SK-N-SH treated with all-trans-retinoic acid at 6 μM for 48 hours (cell line): ENCODE results near the gene DOCK4.
"Not testable (repeated sequence)": the region's sequence is repeated elsewhere in the genome, so short reads cannot be mapped to it uniquely, and the experiment has no call there.

Experiments
- GLIS3 ChIP-seq: fragments of 250-450 bp; sonication (Bioruptor Pico); IDR thresholded peaks from 2 replicates; pipeline ENCODE4 v1.5.0; 2020; ENCODE audit warnings: mild to moderate bottlenecking, moderate library complexity
- PATZ1 ChIP-seq: fragments of 250-450 bp; sonication (Bioruptor Pico); IDR thresholded peaks from 2 replicates; pipeline ENCODE4 v1.8.0; 2020; ENCODE audit warnings: mild to moderate bottlenecking, moderate library complexity, borderline replicate concordance
- SNAI2 ChIP-seq: fragments of 250-450 bp; sonication (Bioruptor Pico); IDR thresholded peaks from 2 replicates; pipeline ENCODE4 v1.5.0; 2020; ENCODE audit warnings: mild to moderate bottlenecking, moderate library complexity
- ZFP3 ChIP-seq: fragments of 250-450 bp; sonication (Bioruptor Pico); IDR thresholded peaks from 2 replicates; pipeline ENCODE4 v1.5.0; 2020; ENCODE audit warnings: mild to moderate bottlenecking, moderate library complexity

GRCh38 chr7:112128041-112128440 lies 78.2 kb downstream of the DOCK4 start:
- TF ChIP-seq ZFP3; GLIS3 (CRISPR knock-in tag); PATZ1; SNAI2 (CRISPR knock-in tag): not testable (repeated sequence)
